A673 (cell line): Measurements from ENCODE around the gene LRRC43.

Source experiments
- EZH2 ChIP-seq: fragments of 200-600 bp; sonication (generic); IDR thresholded peaks from 2 replicates; pipeline ENCODE4 v1.6.1; 2017; ENCODE audit warnings: borderline replicate concordance, low read depth, mild to moderate bottlenecking, mixed read lengths, antibody characterized with exemption, low read length; ENCODE audit not compliant: poor library complexity, severe bottlenecking
- TF ChIP-seq, protein P1 (sequence below): fragments of 300-800, 200-600 bp; sonication (generic); conservative IDR thresholded peaks from 2 replicates; pipeline ENCODE4 v1.5.1; 2017; ENCODE audit warnings: low read depth, mild to moderate bottlenecking, antibody characterized with exemption, low read length, moderate library complexity, mixed read lengths

DNA sequence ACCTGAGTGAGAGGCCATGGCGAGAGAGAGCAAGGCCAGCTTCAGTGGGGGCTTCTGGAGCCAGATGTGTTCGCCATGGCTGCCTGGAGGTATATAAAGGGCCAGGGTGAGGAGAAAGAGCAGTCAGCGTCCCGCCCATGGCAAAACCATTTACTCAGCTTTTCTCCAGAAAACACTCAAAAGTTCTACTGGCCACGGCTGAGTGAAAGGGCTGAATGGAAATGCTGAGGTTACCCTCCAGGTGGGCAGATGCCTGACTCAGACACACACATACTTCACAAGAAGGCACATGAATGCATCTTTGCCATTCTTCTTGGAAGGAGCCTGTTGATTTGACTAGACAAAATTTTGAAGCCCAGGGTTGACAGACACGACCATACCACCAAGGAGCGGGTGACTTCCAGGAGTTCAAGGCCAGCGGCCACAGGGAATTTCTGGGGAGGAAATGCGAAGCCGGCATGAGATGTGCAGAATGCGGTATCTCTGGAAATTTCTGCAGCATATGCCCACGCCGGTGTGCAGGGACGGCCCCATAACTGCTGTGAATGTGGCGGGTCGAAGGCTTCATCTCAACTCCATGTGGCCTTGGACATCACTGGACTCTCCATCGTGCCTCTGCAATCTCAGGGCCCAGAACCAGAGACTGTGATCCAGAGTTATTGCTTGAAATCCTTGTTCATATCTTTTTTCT, 8.6 kb upstream of the LRRC43 start, which contains the start of gene IL31:
- TF ChIP-seq, protein P1, sequence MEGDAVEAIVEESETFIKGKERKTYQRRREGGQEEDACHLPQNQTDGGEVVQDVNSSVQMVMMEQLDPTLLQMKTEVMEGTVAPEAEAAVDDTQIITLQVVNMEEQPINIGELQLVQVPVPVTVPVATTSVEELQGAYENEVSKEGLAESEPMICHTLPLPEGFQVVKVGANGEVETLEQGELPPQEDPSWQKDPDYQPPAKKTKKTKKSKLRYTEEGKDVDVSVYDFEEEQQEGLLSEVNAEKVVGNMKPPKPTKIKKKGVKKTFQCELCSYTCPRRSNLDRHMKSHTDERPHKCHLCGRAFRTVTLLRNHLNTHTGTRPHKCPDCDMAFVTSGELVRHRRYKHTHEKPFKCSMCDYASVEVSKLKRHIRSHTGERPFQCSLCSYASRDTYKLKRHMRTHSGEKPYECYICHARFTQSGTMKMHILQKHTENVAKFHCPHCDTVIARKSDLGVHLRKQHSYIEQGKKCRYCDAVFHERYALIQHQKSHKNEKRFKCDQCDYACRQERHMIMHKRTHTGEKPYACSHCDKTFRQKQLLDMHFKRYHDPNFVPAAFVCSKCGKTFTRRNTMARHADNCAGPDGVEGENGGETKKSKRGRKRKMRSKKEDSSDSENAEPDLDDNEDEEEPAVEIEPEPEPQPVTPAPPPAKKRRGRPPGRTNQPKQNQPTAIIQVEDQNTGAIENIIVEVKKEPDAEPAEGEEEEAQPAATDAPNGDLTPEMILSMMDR = no peak
- TF ChIP-seq EZH2 = no peak
